SK-N-SH (cell line): ENCODE results near the gene KRT6B. TPM values are rescaled to one million over a fixed set of nuclear protein-coding genes. Genes with fewer than 3 reads are reported as not detected.

Experiments used
- CTCF ChIA-PET: fragments of 300-600, 350-600 bp; formaldehyde crosslinking; extraction: SDS; loops from one replicate; lab custom pipeline; 2021; lab: Yijun Ruan, JAX
- POLR2A ChIA-PET: fragments of 350-600 bp; sonication (Branson Sonifier 250); formaldehyde crosslinking; extraction: SDS; loops from one replicate; lab custom pipeline; 2020; ENCODE audit warnings: antibody characterized with exemption, inconsistent platforms; lab: Yijun Ruan, JAX
- DNase-seq: peaks from one replicate; pipeline ENCODE4 v3.0.0; 2012
- H2AFZ ChIP-seq: fragments of 200-600 bp; sonication (generic); 2 replicates; pipeline ENCODE4 v1.8.1; 2016; ENCODE audit warnings: antibody characterized with exemption, mild to moderate bottlenecking, low read depth
- H3F3A ChIP-seq: fragments of 200-600 bp; sonication (generic); replicated peaks from 2 replicates; pipeline ENCODE3; 2016; ENCODE audit warnings: antibody characterized with exemption, mild to moderate bottlenecking; ENCODE audit not compliant: insufficient read depth
- H3K27ac ChIP-seq, 2 experiments: fragments of 200-500 bp in 1 of 2; fragments of 200-600 bp in 1 of 2; sonication (Bioruptor generic) in 1 of 2; sonication (generic), shearing (Covaris generic) in 1 of 2; 2 replicates each; pipeline versions ENCODE4 v1.5.1 to v1.6.1; 2014 to 2016; ENCODE audit warnings: low read depth in 2 of 2, inconsistent platforms in 1 of 2, low read length in 1 of 2, mild to moderate bottlenecking in 1 of 2, mixed read lengths in 1 of 2
- H3K27me3 ChIP-seq: fragments of 200-600 bp; sonication (generic), shearing (Covaris generic); 2 replicates; pipeline ENCODE4 v1.6.1; 2016; ENCODE audit warnings: mixed run types; ENCODE audit not compliant: insufficient read depth
- H3K36me3 ChIP-seq, 2 experiments: fragments of 200-500 bp in 1 of 2; fragments of 200-600 bp in 1 of 2; sonication (Bioruptor generic) in 1 of 2; sonication (generic) in 1 of 2; replicated peaks in 1 of 2; 2 replicates each; pipeline versions ENCODE3 to v1.5.1; 2014 to 2016; ENCODE audit warnings: low read length in 1 of 2, mild to moderate bottlenecking in 1 of 2; ENCODE audit not compliant: insufficient read depth in 2 of 2, control insufficient read depth in 1 of 2
- H3K4me1 ChIP-seq, 2 experiments: fragments of 200-500 bp in 1 of 2; fragments of 200-600 bp in 1 of 2; sonication (Bioruptor generic) in 1 of 2; sonication (generic), shearing (Covaris generic) in 1 of 2; 2 replicates each; pipeline versions ENCODE4 v1.5.1 to v1.6.1; 2014 to 2016; ENCODE audit warnings: low read depth in 1 of 2, low read length in 1 of 2, mixed run types in 1 of 2; ENCODE audit not compliant: insufficient read depth in 2 of 2, control insufficient read depth in 1 of 2
- H3K4me2 ChIP-seq: fragments of 200-600 bp; sonication (generic), shearing (Covaris generic); 2 replicates; pipeline ENCODE4 v1.6.1; 2017; ENCODE audit warnings: mixed run types
- H3K4me3 ChIP-seq, 2 experiments: fragments of 200-500 bp in 1 of 2; fragments of 200-600 bp in 1 of 2; sonication (Bioruptor generic) in 1 of 2; sonication (generic), shearing (Covaris generic) in 1 of 2; 2 replicates each; pipeline versions ENCODE4 v1.5.1 to v1.8.1; 2014 to 2016; ENCODE audit warnings: low read depth in 2 of 2, inconsistent platforms in 1 of 2, low read length in 1 of 2, mild to moderate bottlenecking in 1 of 2, mixed read lengths in 1 of 2, moderate library complexity in 1 of 2
- H3K79me2 ChIP-seq: fragments of 200-600 bp; sonication (generic); 2 replicates; pipeline ENCODE4 v1.8.1; 2017; ENCODE audit warnings: mild to moderate bottlenecking; ENCODE audit not compliant: insufficient read depth
- H3K9ac ChIP-seq: fragments of 200-600 bp; sonication (generic); 2 replicates; pipeline ENCODE4 v1.6.1; 2017; ENCODE audit warnings: mixed run types
- H3K9me2 ChIP-seq: fragments of 200-600 bp; sonication (generic); 2 replicates; pipeline ENCODE4 v1.6.1; 2017; ENCODE audit warnings: mixed run types
- H3K9me3 ChIP-seq: fragments of 200-600 bp; sonication (generic); 2 replicates; pipeline ENCODE4 v1.6.1; 2017; ENCODE audit warnings: mixed run types, mild to moderate bottlenecking, moderate library complexity
- H4K20me1 ChIP-seq: fragments of 200-600 bp; sonication (generic); 2 replicates; pipeline ENCODE4 v1.6.1; 2017; ENCODE audit warnings: mild to moderate bottlenecking, mixed run types; ENCODE audit not compliant: insufficient read depth
- CHD2 ChIP-seq: fragments of 150-350 bp; IDR thresholded peaks from 2 replicates; pipeline ENCODE4 v1.6.1; 2018; ENCODE audit warnings: low read length; ENCODE audit not compliant: partially characterized antibody
- CTCF ChIP-seq: fragments of 200-600 bp; sonication (generic); IDR thresholded peaks from 2 replicates; pipeline ENCODE4 v1.6.1; 2017; ENCODE audit warnings: antibody characterized with exemption, mild to moderate bottlenecking, moderate library complexity
- FOXJ3 ChIP-seq: sonication (generic); formaldehyde crosslinking; IDR thresholded peaks from 2 replicates; pipeline ENCODE4 v1.5.1; 2020; ENCODE audit warnings: mild to moderate bottlenecking, missing genetic modification reagents
- FOXM1 ChIP-seq: IDR thresholded peaks from 2 replicates; pipeline ENCODE4 v1.4.0; 2012; ENCODE audit warnings: low read depth, mild to moderate bottlenecking
- GABPA ChIP-seq: IDR thresholded peaks from 2 replicates; pipeline ENCODE4 v1.4.0; 2012; ENCODE audit warnings: low read depth, mild to moderate bottlenecking
- GATA2 ChIP-seq: sonication (generic); formaldehyde crosslinking; IDR thresholded peaks from 2 replicates; pipeline ENCODE4 v1.5.0; 2020; ENCODE audit warnings: mild to moderate bottlenecking, missing genetic modification reagents
- IRF3 ChIP-seq: fragments of 150-350 bp; IDR thresholded peaks from 2 replicates; pipeline ENCODE4 v1.6.1; 2016; ENCODE audit warnings: mild to moderate bottlenecking, low read depth, low read length
- JUND ChIP-seq: IDR thresholded peaks from 2 replicates; pipeline ENCODE4 v1.4.0; 2012
- MAX ChIP-seq: IDR thresholded peaks from 2 replicates; pipeline ENCODE4 v1.4.0; 2012; ENCODE audit warnings: low read depth
- MXI1 ChIP-seq: IDR thresholded peaks from 2 replicates; pipeline ENCODE4 v1.6.1; 2012; ENCODE audit warnings: mild to moderate bottlenecking, low read depth, low read length, improper control_type of control experiment
- SIN3A ChIP-seq: IDR thresholded peaks from 2 replicates; pipeline ENCODE4 v1.6.1; 2012; ENCODE audit warnings: low read depth, mild to moderate bottlenecking, low read length, moderate library complexity, borderline replicate concordance
- TEAD4 ChIP-seq: IDR thresholded peaks from 2 replicates; pipeline ENCODE4 v1.4.0; 2012; ENCODE audit warnings: mild to moderate bottlenecking, borderline replicate concordance; ENCODE audit not compliant: insufficient read depth
- USF1 ChIP-seq: IDR thresholded peaks from 2 replicates; pipeline ENCODE4 v1.4.0; 2012; ENCODE audit warnings: low read depth, borderline replicate concordance
- YY1 ChIP-seq: IDR thresholded peaks from 2 replicates; pipeline ENCODE4 v1.4.0; 2012; ENCODE audit warnings: low read depth, mild to moderate bottlenecking
- WGBS: methylation state at CpG from one replicate; pipeline ENCODE4 v1.1.6; 2017; ENCODE audit warnings: low lambda C conversion rate; 5-methylcytosine and 5-hydroxymethylcytosine counted together
- polyA plus RNA-seq, 3 experiments: library from polyadenylated mRNA; depleted of rRNA; stranded (reverse); fragments of >200 nt; gene quantifications; 2 replicates each; pipeline ENCODE4 v1.2.3, GENCODE V29; 2012

Gene KRT6B
- polyA plus RNA-seq, 1 of the 3 experiments (the other 2 are of a cell fraction) = not detected

- DNase-seq = no peak
- 50% methylated on average over 4 of the region's 5 CpGs for WGBS
Observed at GRCh38 chr12:52401526-52401925, 50.4 kb downstream of the KRT6B start.

GRCh38 chr12:52400906-52401305 is 51.0 kb downstream of the KRT6B start:
- ChIA-PET POLR2A (no interaction called here), CTCF (interaction anchor here (0.9 to 1.6 kb wide), 2 partner anchors 11 to 29 kb away, joined by 3 to 4 read pairs; no protein-coding TSS in a partner anchor)
- H3K27me3 ChIP-seq = peaks cover 43% of the 10 kb centered on the region; the same call in 1 of the 2 replicates
- H3K9ac ChIP-seq = no peak overlapping the region
- TF ChIP-seq GABPA (no peak), MXI1 (no peak), MAX (no peak), YY1 (no peak), FOXJ3 (no peak), FOXM1 (no peak), GATA2 (CRISPR knock-in tag) (no peak), IRF3 (no peak), SIN3A (no peak)
- H2AFZ ChIP-seq = no peak overlapping the region
- 61% methylated on average over 9 of the region's 9 CpGs for WGBS
- no peak for DNase-seq
- H3K4me3 ChIP-seq = no peak overlapping the region
- H3K4me1 ChIP-seq = no peaks in the 10 kb centered on the region
- no peak overlapping the region for H3K27ac ChIP-seq
- no peaks in the 10 kb centered on the region for H3K9me2 ChIP-seq
- H3K36me3 ChIP-seq = no peaks in the 10 kb centered on the region
- no peaks in the 10 kb centered on the region for H3K9me3 ChIP-seq
- no peaks in the 10 kb centered on the region for H4K20me1 ChIP-seq
- no peaks in the 10 kb centered on the region for H3K79me2 ChIP-seq
- H3K4me2 ChIP-seq = no peak overlapping the region
- H3F3A ChIP-seq = no peaks in the 10 kb centered on the region

More at GRCh38 chr12:52401526-52401925, 50.4 kb downstream of the KRT6B start:
- no peaks in the 10 kb centered on the region for H3K4me1 ChIP-seq
- H4K20me1 ChIP-seq = no peaks in the 10 kb centered on the region
- POLR2A ChIA-PET = no interaction called here
- TF ChIP-seq SIN3A (no peak), JUND (no peak), TEAD4 (no peak), CHD2 (no peak), CTCF (no peak), USF1 (no peak), FOXJ3 (no peak)
- no peaks in the 10 kb centered on the region for H3F3A ChIP-seq
- no peak overlapping the region for H2AFZ ChIP-seq
- no peak overlapping the region for H3K4me3 ChIP-seq
- no peak overlapping the region for H3K4me2 ChIP-seq
- no peaks in the 10 kb centered on the region for H3K9me2 ChIP-seq
- no peaks in the 10 kb centered on the region for H3K9me3 ChIP-seq
- H3K27me3 ChIP-seq = peaks cover 42% of the 10 kb centered on the region
- H3K79me2 ChIP-seq = no peaks in the 10 kb centered on the region
- H3K27ac ChIP-seq = no peak overlapping the region
- no peak overlapping the region for H3K9ac ChIP-seq
- H3K36me3 ChIP-seq = no peaks in the 10 kb centered on the region
- CTCF ChIA-PET = interaction anchor here (0.9 to 2.2 kb wide), 4 partner anchors 10 to 40 kb away, joined by 3 to 8 read pairs (median 4); no protein-coding TSS in a partner anchor
